HFF-Myc (cell line): ENCODE results near the gene GPSM3.
"Not testable (repeated sequence)": the region's sequence is repeated elsewhere in the genome, so short reads cannot be mapped to it uniquely, and the experiment has no call there.

Source experiments
- DNase-seq: peaks from one replicate; pipeline ENCODE4 v3.0.0-alpha.2; 2011; ENCODE audit warnings: low read depth; ENCODE audit errors: extremely low read depth
- H3K4me3 ChIP-seq: replicated peaks from 2 replicates; pipeline ENCODE4 v1.5.1; 2011; ENCODE audit warnings: low read depth, mild to moderate bottlenecking, control low read depth, low read length
- CTCF ChIP-seq: IDR thresholded peaks from 2 replicates; pipeline ENCODE4 v1.5.1; 2012; ENCODE audit warnings: mild to moderate bottlenecking, low read depth, low read length, control low read depth; ENCODE audit errors: missing control alignments

GPSM3 gene

DNA sequence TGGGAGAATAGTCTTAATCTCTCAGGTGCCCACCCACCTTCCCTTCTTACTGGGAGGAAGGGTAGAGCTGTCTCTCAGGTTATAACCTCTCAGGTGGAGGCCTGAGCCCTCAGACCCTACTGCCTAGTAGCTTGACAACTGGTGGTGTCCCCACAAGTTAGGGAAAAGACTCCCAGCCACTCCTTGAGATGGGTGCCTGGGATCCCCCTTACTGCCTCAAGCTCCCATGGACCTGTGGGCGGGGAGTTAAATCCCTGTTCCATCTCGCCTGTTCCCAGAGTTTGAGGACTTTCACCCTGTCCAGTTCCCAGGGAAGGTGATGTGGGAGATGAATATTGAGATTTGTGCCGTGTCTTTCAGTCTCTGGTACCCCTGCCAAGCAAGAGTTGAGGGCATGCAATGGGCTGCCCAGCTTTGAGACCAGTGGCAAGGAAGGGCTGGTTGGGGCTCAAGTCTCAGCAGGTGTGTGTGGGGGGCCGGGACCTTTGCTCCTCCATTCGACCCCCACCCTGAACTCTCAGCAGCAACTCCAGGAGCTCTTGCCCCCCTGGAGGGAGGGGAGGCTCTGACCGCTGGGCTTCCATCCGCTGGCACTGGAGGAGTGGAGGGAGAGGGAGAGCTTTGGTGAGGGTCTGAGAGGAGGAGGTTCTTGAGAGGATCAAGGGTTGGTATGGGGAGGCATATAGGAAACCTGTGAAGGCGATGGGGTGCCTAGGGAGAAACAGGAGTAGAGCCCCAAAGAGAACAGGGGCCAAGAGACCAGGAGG, 1.3 kb downstream of the GPSM3 start:
- DNase-seq, result no peak
- H3K4me3 ChIP-seq, result no peak overlapping the region
- no peak for TF ChIP-seq CTCF

DNA sequence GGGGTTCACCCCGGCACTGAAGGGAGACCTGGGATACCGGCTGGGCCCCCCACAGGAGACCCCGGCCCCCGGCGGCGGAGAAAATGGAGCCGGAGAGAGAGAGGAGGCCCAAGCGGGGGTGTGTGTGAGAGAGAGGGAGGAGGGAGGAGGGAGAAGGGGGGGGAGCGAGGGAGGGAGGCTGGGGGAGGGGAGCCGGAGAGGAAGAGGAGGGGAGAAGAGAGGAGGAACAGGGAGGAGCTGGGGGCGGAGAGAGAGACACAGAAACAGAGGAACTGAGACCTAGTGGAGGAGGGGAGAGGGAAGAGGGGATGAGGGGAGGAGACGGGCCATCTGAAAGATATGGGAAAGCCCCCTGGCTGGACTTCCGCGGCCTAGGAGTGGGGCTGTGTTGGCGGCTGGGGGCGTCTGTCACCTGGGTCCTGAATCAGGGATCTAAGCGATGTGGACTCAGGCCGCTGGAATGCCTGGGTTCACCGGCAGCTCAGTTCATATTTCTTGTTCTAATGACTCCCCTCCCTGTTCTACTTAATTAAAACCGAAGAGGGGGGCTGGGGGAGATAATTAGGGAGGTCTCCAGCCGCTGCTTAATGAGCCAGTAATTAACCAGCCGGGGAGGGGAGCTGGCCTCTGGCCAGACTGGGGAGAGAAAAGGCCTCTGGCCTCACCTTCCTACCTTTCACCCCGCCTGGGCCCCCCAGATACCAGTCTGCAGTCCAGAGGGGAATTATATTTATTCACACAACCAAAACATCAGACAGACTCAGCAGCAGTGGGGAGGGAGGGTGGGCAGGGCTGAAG, 2.2 kb downstream of the GPSM3 start, which contains the start of gene PBX2:
PBX2 (minus strand) TSS at position 149 of the 798 bp plus-strand sequence. CDS start 287 bp downstream, outside the sequence.
- H3K4me3 ChIP-seq, result peak within 1 kb of the TSS; percentile 77
- TF ChIP-seq CTCF, result no peak

DNA sequence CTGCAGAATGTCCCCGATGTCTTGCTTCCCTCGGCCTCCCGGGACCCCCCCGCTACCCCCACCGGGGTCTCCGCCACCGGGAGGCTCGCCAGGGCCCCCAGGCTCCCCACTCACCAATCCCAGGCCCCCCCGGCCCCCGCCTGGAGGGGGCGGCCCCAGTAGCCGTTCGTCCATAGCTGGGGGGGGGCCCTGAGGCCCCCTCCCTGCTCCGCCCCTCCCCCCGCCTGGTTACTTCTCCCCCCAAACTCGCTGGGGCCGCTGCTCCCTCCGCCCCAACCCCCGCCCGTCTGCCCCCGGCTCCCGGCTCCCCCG, 2.7 kb downstream of the GPSM3 start:
- DNase-seq, result no peak
- no peak for TF ChIP-seq CTCF
- peak overlapping the region; percentile 77 for H3K4me3 ChIP-seq

More for the DNA sequence above, 2.2 kb downstream of the GPSM3 start, which contains the start of gene PBX2:
- DNase-seq, result no peak

GRCh38 chr6:32189069-32189741, 3.2 kb downstream of the GPSM3 start:
- TF ChIP-seq CTCF, result no peak
- H3K4me3 ChIP-seq, result peak overlapping the region; percentile 77
- no peak for DNase-seq

- no peak for TF ChIP-seq CTCF
- DNase-seq, result no peak
- peak overlapping the region; percentile 77 for H3K4me3 ChIP-seq
These were observed 3.9 kb downstream of the GPSM3 start for GRCh38 chr6:32188381-32189068.

GRCh38 chr6:32187725-32188380, 4.6 kb downstream of the GPSM3 start:
- not testable (repeated sequence) for DNase-seq
- H3K4me3 ChIP-seq, result peak overlapping the region; percentile 77
